LHCN-M2 (cell line): ENCODE results near the gene TBC1D21. TPM values are rescaled to one million over a fixed set of nuclear protein-coding genes. Genes with fewer than 3 reads are reported as not detected.
"Not testable (repeated sequence)": the region's sequence is repeated elsewhere in the genome, so short reads cannot be mapped to it uniquely, and the experiment has no call there.

Experiments
- DNase-seq: peaks from one replicate; pipeline ENCODE4 v3.0.0-alpha.2; 2012; ENCODE audit warnings: low read depth
- total RNA-seq: library from RNA; depleted of rRNA; stranded (reverse); fragments of >200 nt; gene quantifications from 2 replicates; pipeline ENCODE4 v1.2.3, GENCODE V29; 2014; rRNA removed

Gene TBC1D21
- total RNA-seq, 1 experiment from 2014 or later = not detected

DNA sequence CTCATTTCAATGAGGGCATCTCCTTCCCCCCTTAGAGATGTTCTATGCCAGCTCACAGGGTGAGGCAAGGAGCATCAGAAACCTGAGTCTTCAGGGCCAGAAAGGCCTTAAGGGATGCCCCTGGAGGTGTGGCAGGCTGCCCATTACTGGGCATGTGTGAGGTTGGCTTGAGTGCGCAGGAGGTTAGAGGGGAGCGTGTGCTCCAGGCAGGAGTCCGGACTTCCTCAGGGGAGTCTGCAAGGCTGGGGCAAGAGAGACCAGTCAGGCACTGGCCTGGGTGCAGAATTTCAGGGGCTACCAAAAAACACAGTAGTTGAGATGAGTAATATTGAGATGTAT is 54.8 kb downstream of the TBC1D21 start:
- DNase-seq = peak; percentile 49

DNA sequence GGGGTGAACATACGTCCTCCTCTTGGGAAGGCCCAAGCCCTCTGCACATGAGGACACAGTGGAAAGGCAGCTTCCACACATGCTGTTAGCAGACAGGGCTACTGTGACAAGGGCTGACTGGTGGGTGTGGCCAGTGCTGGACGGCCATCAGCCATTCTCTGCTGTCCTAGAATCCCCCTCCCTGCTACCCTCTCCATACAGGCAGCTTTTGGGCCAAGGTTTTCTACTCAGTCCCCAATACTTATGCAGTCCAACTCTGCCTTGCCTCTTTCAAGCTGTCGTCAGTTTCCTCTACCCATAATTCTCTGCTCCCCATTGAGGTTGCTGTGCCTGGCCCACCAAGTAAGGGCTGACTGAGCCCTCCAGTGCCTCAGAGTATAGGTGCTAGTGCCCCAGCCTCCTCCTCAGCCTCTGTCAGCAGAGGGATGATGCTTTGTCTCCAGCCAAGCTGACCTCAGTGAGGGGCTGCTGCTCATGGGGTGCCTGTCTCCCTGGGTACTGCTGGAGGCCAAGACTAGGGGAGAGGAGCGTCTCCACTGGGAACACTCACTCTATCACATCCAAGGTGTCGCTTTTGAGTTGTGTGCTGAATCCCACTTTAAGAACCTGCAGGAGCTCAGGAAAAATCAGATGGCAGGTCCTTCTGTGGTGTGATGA is 55.7 kb downstream of the TBC1D21 start:
- peak; percentile 39 for DNase-seq

DNA sequence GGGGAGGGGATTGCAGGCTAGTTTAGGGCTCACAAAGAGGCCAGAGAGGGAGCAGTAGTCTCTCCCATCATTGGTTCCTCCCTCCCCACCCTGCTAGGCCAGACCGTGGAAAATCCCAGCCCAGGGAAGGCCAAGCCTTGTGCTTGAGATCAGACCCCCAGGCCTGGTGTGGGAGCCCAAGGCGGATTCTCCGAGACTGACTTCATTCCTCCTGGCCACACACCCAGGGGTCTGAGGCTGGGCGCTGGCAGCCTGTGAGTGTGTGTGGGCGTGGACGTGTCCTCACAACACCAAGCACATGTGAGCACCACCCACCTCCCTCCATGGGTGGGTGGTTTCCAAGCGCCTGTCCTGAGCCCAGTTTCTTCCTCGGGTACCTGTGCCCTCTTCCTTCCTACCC is 57.0 kb downstream of the TBC1D21 start:
- peak; percentile 53 for DNase-seq

DNA sequence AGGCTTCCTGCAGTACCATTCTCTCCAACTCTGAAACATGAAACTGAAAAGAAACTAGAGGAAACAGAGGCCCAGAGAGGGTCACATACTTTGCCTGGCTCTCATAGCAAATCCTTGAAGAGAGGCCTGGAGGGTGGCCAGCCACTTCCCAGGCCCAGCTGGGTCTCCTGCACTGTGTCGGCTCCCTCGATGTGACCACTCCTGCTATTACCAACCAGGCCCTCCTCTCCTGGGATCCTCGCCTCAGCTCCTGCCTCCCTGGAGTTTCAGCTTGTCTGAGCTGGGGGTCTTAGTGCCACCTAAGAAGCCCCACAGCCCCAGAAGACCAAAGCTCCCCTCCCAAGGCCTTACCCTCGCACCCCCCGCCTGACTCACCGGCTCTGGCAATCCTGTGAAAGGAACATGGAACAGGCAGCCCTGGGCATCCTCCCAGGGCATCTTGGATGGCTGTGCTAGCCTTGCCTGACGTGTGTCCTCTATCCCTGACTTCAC is 57.5 kb downstream of the TBC1D21 start:
- DNase-seq = peak; percentile 80

DNA sequence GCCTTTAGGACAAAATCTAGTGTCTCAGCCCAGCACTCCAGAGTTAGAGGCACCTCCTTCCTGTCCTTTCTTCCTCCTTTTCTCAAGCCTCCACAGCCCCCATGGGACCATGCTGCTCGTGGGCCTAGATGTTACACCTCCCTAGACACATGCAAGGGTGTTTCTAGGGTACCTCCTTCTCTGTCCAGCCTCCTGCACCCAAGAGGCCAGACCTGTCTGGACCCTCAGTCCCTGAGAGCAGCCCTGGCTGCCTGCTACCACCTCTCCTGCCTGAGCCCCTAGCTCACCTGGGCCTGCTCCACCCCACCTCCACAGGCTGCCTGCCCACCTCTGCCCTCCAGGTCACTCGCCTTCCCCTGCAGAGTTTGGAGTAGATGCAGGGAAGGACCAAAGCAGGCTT is 58.1 kb downstream of the TBC1D21 start:
- no peak for DNase-seq

DNA sequence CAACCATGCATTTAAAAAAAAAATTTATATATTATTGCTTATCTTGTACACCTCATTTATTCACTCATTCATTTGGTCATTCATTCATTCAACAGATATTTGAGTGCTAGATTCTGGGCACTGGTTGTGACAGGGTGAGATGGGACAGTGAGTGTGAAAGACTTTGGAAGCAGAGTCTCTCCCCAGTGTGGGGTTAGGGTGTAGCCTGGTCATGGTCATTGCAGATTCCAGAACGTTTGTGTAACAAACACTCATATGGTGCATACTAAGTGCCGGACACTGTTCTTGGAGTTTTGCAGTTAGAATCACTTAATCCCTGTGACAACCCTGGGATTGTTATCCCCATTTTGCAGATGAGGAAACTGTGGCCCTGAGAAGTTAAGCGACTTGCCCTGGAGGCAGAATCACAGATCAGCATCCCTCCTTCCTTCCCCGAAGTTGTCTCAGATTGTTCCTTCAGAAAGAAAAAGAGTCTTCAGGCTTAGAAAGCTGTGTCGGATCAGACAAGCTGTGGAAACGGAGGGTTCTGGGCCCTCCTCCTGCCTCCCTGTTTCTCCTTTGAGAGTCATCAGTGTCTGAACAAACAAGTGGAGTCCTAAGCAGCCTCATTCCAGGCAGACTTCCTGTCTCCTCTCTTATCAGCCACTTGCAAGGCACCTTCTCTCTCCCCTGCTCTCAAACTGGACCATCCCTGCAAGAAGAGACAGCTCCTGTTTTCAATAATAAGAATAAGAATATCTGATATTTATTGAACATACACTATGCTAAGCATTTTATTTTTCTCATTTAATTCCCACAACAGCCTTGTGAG is 59.2 kb downstream of the TBC1D21 start:
- DNase-seq = no peak

DNA sequence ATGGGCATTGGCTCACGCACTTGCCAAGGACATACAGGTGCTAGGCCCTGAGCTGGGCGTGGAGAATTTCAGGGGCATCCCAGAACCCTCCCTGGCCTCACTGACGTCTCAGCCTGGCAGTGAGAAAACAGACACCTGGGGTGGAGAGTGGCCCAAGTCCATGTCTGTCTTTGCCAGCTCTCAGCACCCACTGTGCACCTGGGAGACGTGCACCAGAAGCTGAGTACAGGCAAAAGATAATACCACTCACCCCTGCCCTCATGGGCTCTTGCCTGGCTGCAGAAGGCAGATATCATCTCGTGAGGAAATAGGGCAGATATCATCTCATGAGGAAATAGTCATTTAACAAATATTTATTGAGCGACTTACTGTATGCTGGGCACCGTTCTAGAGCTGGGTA is 60.9 kb downstream of the TBC1D21 start:
- no peak for DNase-seq

DNA sequence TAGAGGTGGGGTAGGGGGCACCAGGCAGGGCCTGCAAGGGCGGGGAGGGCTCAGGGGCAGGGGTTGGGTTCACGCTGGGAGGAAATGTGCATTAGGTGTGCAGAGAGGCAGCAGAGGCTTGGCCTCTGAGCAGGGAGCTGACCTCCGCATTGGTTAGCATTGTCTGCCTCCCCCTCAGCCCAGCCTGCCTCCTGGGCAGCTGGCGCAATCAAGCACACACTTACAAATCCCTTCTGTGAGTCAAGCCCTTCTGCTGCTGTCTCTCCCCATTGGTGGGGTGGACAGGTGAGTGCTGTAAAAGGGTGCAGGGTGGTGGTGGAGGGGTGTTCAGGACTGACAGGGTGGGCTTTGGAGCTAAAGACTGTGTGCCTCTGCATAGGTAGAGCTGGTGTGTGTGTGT is 62.2 kb downstream of the TBC1D21 start:
- DNase-seq = peak; percentile 54

DNA sequence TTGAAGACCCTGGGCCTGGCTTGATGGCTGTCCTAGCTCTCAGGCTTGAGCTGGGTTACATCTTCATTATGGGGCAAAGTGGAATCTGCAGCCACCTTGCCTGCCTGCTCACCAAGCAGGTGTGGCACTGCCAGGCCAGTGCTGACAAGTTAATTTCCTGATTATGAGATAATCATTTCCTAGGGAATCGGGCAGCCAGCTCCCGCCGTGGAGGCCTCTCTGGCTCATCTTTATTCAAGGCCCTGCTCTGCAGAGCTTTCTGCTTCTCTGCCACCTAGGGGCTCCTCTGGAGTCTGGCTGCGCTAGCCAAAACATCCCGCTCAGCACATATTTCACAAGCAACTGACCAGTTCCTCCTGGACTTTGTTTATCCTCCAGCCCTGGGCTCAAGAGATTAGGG is 62.8 kb downstream of the TBC1D21 start:
- no peak for DNase-seq

DNA sequence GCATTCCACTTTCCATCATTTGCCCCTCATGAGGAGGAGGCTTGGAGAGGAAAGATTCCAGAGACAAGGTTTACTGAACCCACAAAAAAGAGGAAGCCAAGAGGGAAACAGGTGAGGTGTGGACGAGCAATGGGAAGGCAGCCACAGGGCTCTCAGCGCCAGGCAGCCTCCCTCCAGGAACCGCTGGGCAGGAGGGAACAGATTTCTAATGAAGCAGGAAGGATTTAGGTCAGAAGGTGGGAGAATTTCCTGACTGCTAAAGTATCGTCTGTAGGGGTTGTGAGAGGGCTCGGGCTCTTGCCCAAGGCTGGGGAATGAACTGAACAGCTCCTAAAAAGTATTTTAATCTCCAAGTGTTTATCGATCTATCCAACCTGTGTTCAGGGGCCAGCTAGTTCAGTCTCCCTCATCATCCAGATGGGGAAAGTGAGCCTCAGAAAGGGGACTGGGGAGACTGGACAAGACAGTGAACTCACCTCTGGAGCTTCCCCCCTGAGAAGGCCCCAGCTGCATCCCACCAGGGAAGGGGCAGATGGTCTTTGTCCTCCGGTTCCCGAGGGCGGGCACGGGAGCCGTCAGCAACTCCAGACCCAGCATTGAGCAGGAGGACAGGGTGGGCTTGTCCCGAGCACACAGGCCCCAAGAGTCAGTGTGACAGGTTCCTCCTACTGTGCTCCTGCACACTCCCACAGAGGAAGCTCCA is 63.4 kb downstream of the TBC1D21 start:
- DNase-seq = no peak

DNA sequence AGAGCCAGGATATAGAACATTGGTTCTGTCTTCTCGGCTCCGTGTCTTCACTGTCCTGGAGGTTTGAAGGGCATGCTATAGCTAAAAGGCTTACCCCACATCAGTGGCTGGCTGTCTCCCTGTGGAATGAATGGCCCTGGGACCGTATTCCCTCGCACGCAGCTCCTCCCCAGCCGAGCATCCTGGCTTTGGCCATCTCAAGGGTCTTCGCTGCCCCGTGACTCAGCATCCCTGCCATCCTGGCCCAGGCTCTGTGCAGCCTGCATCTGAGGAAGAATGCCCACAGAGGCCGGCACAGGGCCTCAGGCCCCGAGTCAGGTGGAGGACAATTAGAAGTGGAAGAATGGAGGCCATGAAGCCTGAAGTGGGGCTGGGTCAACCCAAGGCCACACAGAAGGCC is 63.9 kb downstream of the TBC1D21 start:
- DNase-seq = no peak

DNA sequence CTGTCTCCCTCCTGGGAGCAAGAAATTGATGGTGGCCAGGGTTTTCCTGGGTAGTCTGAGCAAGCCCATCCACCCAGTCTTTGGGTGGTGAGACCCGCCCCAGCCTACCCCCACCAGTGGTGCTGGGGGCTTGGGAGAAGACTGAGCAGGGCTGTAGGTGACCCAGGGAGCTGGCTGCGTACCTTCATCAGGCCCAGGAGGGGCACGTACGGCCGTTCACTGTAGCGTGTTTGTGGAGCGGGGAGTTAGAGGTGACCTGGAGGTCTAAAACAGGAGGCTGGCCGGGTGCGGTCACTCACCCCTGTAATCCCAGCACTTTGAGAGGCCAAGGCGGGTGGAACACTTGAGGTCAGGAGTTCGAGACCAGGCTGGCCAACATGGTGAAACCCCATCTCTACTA is 64.4 kb downstream of the TBC1D21 start:
- DNase-seq = no peak

DNA sequence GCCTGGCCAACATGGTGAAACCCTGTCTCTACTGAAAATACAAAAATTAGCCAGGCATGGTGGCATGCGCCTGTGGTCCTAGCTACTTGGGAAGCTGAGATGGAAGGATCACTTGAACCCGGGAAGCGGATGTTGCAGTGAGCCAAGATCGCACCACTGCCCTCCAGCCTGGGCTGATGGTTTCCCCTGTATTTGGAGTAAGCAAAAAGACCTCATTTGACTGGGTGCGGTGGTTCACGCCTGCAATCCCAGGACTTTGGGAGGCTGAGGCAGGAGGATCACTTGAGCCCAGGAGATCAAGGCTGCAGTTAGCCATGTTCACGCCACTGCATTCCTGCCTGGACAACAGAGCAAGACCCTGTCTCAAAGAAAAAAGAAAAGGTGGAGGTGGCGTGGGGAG is 65.2 kb downstream of the TBC1D21 start:
- DNase-seq = not testable (repeated sequence)

Other genes with a start within 250 kb of the TBC1D21 start
- gene NPTN, start 240.2 kb upstream of the TBC1D21 start, total RNA-seq = 108 and 111 TPM in 2 replicates
- 47.1 and 54.4 TPM in 2 replicates for gene CD276, start 189.2 kb upstream of the TBC1D21 start, total RNA-seq
- 0.19 and 0.29 TPM in 2 replicates for gene INSYN1, start 120.2 kb upstream of the TBC1D21 start, total RNA-seq
- gene LOXL1, start 52.9 kb downstream of the TBC1D21 start, total RNA-seq = 503 and 596 TPM in 2 replicates
- 28.1 and 29.9 TPM in 2 replicates for gene STOML1, start 118.7 kb downstream of the TBC1D21 start, total RNA-seq
- 67.5 and 78.6 TPM in 2 replicates for gene PML, start 121.2 kb downstream of the TBC1D21 start, total RNA-seq
- not detected in 2 replicates for gene GOLGA6A, start 209.0 kb downstream of the TBC1D21 start, total RNA-seq